Adrenal gland (tissue), 5 donors: ENCODE measurements around the gene TOMM40.

ENCODE experiments used
- CTCF ChIP-seq, 6 experiments: fragments of 450-650 bp in 4 of 6; fragments of 200-600 bp in 2 of 6; sonication (generic) in 1 of 6; IDR thresholded peaks; 1 replicate in 5 of 6; 2 replicates in 1 of 6; pipeline versions ENCODE4 v1.5.1 to v1.8.0; 2016 to 2021; ENCODE audit warnings: antibody characterized with exemption in 6 of 6, mild to moderate bottlenecking in 2 of 6, moderate library complexity in 1 of 6
- POLR2A ChIP-seq, 2 donors: fragments of 450-650 bp; IDR thresholded peaks; one replicate each; pipeline ENCODE4 v1.6.1; 2017; ENCODE audit warnings: antibody characterized with exemption in 2 of 2, mild to moderate bottlenecking in 2 of 2, moderate library complexity in 1 of 2
- donor health status: DM: no; HTN: no; CAD: no.

- no peak for TF ChIP-seq CTCF (IDR thresholded peaks at IDR 0.05)
- no peak for TF ChIP-seq POLR2A (IDR thresholded peaks at IDR 0.05)
Observed at GRCh38 chr19:44900328-44901244, 9.5 kb downstream of the TOMM40 start.
